ENCODE data around the gene OR6J1. TPM values are rescaled to one million over a fixed set of nuclear protein-coding genes. Genes with fewer than 3 reads are reported as not detected.
"Not testable (repeated sequence)": the region's sequence is repeated elsewhere in the genome, so short reads cannot be mapped to it uniquely, and the experiment has no call there.

OR6J1 gene
- total RNA-seq, result not detected

DNA sequence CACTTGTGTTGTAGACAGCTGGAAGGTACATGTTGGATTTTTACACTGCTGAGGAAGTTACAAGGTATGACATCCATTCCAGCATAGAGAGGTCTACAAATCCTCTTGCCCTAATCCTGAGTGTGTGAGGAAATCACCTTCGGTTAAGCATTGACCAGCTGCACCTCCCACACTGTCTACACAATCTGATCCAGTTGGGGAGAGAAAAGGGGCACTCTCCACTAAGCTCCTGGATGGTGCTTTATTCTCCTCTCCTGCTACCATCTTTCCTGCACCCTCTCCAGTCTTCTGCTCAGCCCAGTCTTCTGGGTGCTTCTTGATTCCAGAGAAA lies at the start of gene OR6J1:
Gene OR6J1, minus strand, starts transcription at position 48 of the 331 bp plus-strand sequence. CDS start 9,541 bp downstream, outside the sequence.
- intact Hi-C loops (cut with DNase I), result no loop called here
- Histone ChIP-seq H3K4me1 (replicated peaks) (no peaks in the 10 kb centered on the region), H3K9me3 (no peaks in the 10 kb centered on the region), H3K36me3 (no peaks in the 10 kb centered on the region), H3K27me3 (replicated peaks; ENCODE audit: insufficient read depth) (no peaks in the 10 kb centered on the region), H3K27ac (no peak within 1 kb of the TSS), H3K4me3 (no peak within 1 kb of the TSS)
- WGBS, result 68% methylated on average over 1 of the region's 1 CpG
- DNase-seq (ENCODE audit: low spot score), result no peak
- TF ChIP-seq POLR2AphosphoS5 (IDR thresholded peaks at IDR 0.05), result no peak
- TF ChIP-seq, protein P1, sequence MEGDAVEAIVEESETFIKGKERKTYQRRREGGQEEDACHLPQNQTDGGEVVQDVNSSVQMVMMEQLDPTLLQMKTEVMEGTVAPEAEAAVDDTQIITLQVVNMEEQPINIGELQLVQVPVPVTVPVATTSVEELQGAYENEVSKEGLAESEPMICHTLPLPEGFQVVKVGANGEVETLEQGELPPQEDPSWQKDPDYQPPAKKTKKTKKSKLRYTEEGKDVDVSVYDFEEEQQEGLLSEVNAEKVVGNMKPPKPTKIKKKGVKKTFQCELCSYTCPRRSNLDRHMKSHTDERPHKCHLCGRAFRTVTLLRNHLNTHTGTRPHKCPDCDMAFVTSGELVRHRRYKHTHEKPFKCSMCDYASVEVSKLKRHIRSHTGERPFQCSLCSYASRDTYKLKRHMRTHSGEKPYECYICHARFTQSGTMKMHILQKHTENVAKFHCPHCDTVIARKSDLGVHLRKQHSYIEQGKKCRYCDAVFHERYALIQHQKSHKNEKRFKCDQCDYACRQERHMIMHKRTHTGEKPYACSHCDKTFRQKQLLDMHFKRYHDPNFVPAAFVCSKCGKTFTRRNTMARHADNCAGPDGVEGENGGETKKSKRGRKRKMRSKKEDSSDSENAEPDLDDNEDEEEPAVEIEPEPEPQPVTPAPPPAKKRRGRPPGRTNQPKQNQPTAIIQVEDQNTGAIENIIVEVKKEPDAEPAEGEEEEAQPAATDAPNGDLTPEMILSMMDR (IDR thresholded peaks at IDR 0.05), result peak in 1 of 4 experiments; percentile 3
- no peak for TF ChIP-seq POLR2A (IDR thresholded peaks at IDR 0.05)

DNA sequence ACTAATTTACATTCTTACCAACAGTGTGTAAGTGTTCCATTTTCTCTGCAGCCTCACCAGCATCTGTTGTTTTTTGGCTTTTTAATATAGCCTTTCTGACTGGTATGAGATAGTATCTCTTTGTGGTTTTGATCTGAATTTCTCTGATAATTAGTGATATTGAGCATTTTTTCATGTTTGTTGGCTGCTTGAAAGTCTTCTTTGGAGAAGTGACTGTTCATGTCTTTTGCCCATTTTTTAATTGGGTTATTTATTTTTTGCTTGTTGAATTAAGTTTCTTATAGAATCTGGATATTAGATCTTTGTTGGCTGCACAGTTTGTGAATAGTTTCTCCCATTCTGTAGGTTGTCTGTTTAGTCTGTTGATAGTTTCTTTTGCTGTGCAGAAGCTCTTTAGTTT lies 48.0 kb upstream of the OR6J1 start:
- Histone ChIP-seq H3K9me3 (no peaks in the 10 kb centered on the region), H3K4me1 (replicated peaks) (no peaks in the 10 kb centered on the region), H3K36me3 (no peaks in the 10 kb centered on the region), H3K27me3 (replicated peaks; ENCODE audit: insufficient read depth) (no peaks in the 10 kb centered on the region), H3K27ac (no peak overlapping the region), H3K4me3 (no peak overlapping the region)
- intact Hi-C loops (cut with DNase I), result no loop called here
- TF ChIP-seq, protein P1 (IDR thresholded peaks at IDR 0.05), result no peak
- TF ChIP-seq POLR2AphosphoS5 (IDR thresholded peaks at IDR 0.05) (no peak), POLR2A (IDR thresholded peaks at IDR 0.05) (no peak)
- no peak for DNase-seq (ENCODE audit: low spot score)

- WGBS, result 78% methylated on average over 2 of the region's 2 CpGs
- intact Hi-C loops (cut with DNase I), result no loop called here
- Histone ChIP-seq H3K36me3 (no peaks in the 10 kb centered on the region), H3K9me3 (no peaks in the 10 kb centered on the region), H3K4me1 (replicated peaks) (no peaks in the 10 kb centered on the region), H3K4me3 (no peak overlapping the region), H3K27ac (no peak overlapping the region), H3K27me3 (replicated peaks; ENCODE audit: insufficient read depth) (no peaks in the 10 kb centered on the region)
- no peak for TF ChIP-seq POLR2AphosphoS5 (IDR thresholded peaks at IDR 0.05)
- TF ChIP-seq POLR2A (IDR thresholded peaks at IDR 0.05), result no peak
- TF ChIP-seq, protein P1 (IDR thresholded peaks at IDR 0.05), result no peak
- no peak for DNase-seq (ENCODE audit: low spot score)
Observed at GRCh38 chr14:22691171-22691570, 47.0 kb upstream of the OR6J1 start.

GRCh38 chr14:22689199-22689598 lies 45.0 kb upstream of the OR6J1 start:
- intact Hi-C loops (cut with DNase I), result no loop called here
- TF ChIP-seq POLR2A (IDR thresholded peaks at IDR 0.05) (no peak), POLR2AphosphoS5 (IDR thresholded peaks at IDR 0.05) (no peak)
- TF ChIP-seq, protein P1 (IDR thresholded peaks at IDR 0.05), result no peak
- H3K4me1 ChIP-seq (replicated peaks), result no peaks in the 10 kb centered on the region
- H3K36me3 ChIP-seq, result no peaks in the 10 kb centered on the region
- H3K27me3 ChIP-seq (replicated peaks; ENCODE audit: insufficient read depth), result no peaks in the 10 kb centered on the region
- no peak for DNase-seq (ENCODE audit: low spot score)
- no peaks in the 10 kb centered on the region for H3K9me3 ChIP-seq
- no peak overlapping the region for H3K4me3 ChIP-seq
- no peak overlapping the region for H3K27ac ChIP-seq
- 14% methylated on average over 1 of the region's 1 CpG for WGBS

DNA sequence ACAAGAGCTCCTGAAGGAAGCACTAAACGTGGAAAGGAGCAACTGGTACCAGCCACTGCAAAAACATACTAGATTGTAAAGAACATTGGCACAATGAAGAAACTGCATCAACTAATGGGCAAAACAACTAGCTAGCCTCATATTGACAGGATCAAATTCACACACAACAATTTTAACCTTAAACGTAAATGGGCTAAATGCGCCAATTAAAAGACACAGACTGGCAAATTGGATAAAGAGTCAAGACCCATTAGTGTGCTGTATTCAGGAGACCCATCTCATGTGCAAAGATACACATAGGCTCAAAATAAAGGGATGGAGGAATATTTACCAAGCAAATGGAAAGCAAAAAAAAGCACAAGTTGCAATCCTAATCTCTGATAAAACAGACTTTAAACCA lies 43.8 kb upstream of the OR6J1 start:
- H3K4me1 ChIP-seq (replicated peaks); intact Hi-C loops (cut with DNase I); H3K27ac ChIP-seq; H3K9me3 ChIP-seq; H3K27me3 ChIP-seq (replicated peaks; ENCODE audit: insufficient read depth); H3K4me3 ChIP-seq; DNase-seq (ENCODE audit: low spot score); H3K36me3 ChIP-seq: not testable (repeated sequence)
- 95% methylated on average over 3 of the region's 3 CpGs for WGBS

DNA sequence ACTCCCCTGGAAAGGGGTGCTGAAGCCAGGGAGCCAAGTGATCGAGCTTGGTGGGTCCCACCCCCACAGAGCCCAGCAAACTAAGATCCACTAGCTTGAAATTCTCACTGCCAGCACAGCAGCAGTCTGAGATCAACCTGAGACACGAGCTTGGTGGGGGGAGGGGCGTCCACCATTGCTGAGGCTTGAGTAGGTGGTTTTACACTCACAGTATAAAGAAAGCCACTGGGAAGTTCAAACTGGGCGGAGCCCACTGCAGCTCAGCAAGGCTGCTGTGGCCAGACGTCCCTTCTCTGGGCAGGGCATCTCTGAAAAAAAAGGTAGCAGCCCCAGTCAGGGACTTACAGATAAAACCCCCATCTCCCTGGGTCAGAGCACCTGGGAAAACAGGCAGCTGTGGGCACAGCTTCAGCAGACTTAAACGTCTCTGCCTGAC lies 42.0 kb upstream of the OR6J1 start:
- H3K36me3 ChIP-seq; H3K9me3 ChIP-seq; H3K4me1 ChIP-seq (replicated peaks); H3K4me3 ChIP-seq; H3K27me3 ChIP-seq (replicated peaks; ENCODE audit: insufficient read depth); H3K27ac ChIP-seq; intact Hi-C loops (cut with DNase I); DNase-seq (ENCODE audit: low spot score): not testable (repeated sequence)
- 25% methylated on average over 6 of the region's 6 CpGs for WGBS
